Stimulated activated CD4-positive, alpha-beta T cell treated with anti-CD3 and anti-CD28 coated beads, Interleukin-2, amount 100 ng/mL, for 24 hours (primary cell): ENCODE results near the gene SLC43A1.
"Not testable (repeated sequence)": the region's sequence is repeated elsewhere in the genome, so short reads cannot be mapped to it uniquely, and the experiment has no call there.

Experiments used
- DNase-seq, 2 donors: peaks; one replicate each; pipeline ENCODE4 v3.0.0-alpha.2; 2020

SLC43A1 gene

GRCh38 chr11:57515332-57516060 lies at the start of gene SLC43A1:
SLC43A1 (minus strand) TSS chr11:57515702; CDS start chr11:57514111, 1,591 bp downstream.
- DNase-seq: peak; percentile 53 to 66

DNA sequence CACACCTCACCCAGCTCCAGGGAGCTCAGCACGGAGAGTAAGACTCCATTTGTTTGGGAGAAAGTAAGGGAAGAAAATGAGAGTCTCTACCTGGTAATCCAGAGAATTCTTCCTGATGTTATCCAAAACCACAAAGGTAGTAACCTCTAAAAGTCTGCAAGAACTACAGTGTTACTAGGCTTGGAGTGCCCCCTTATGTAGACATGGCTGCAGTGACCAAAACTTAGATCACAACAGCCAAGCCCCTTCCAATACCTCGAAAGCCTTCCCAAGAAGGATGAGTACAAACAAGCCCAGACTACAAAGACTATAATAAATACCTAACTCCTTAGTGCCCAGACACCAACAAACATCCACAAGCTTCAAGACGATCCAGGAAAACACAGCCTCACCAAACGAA lies 47.1 kb upstream of the SLC43A1 start:
- DNase-seq: no peak

DNA sequence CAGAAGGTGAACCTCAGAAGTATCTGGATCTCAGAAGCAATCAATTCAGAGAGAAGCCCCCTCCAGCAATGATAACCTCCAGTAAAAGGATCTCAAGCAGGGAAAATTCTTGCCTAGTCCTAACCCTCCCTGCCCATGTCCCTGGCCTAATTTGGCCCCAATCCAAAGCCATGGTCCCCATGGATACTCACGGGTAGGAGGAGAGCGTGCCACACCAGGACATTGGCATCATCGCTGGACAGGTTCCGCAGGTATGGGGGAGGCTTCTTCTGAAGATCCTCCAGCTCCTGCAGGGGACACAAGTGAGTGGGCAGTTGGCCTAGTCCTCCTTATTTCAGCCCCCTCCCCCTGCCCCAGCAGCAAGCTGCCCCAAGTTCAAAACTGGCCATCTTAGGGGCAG lies 44.6 kb upstream of the SLC43A1 start:
- no peak for DNase-seq

GRCh38 chr11:57556041-57556440 lies 40.5 kb upstream of the SLC43A1 start:
- no peak for DNase-seq

DNA sequence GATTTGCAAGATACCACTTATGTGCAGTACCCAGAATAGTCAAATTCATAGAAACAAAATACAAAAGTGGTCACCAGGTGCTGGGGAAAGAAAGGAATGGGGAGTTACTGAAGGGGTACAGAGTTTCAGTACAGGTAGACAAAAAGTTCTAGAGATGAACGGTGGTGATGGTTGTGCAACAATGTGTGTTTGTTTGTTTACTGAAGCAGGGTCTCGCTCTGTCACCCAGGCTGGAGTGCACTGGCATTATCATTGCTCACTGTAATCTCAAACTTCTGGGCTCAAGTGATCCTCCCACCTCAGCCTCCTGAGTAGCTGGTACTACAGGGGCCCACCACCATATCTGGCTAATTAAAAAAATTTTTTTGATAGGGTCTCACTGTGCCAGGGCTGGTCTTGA lies 39.9 kb upstream of the SLC43A1 start:
- DNase-seq: no peak

GRCh38 chr11:57552479-57552878 lies 37.0 kb upstream of the SLC43A1 start:
- DNase-seq: no peak

GRCh38 chr11:57551941-57552340 lies 36.4 kb upstream of the SLC43A1 start:
- DNase-seq: no peak

- no peak for DNase-seq
Measured at GRCh38 chr11:57549983-57550382, 34.5 kb upstream of the SLC43A1 start.

DNA sequence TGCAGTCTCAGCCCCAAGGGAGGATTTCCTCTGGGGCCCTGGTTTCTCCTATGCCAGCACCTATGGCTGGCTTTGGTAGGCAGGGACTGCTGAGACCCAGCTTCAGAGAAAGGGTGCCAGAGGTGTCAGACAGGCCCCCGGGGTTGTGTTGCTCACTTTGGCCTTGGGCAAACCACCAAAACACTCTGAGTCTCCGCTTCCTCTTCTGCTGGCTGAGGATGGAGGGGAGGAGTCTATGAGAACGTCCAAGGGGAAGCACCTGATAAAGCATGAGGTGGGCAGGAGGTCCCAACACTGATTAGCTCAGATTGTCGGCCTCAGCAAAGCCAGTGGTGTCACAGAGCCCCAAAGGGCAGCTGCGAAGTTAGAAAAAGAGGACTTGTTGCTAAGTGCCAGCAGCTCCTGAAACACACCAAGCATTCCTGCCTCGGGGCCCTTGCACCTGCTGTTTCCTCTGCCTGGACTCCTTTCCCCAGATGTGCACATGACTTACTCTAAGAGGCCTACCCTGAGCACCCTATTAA lies 32.4 kb upstream of the SLC43A1 start:
- DNase-seq: no peak

- DNase-seq: no peak
Measured at GRCh38 chr11:57546869-57547475, 31.5 kb upstream of the SLC43A1 start.

DNA sequence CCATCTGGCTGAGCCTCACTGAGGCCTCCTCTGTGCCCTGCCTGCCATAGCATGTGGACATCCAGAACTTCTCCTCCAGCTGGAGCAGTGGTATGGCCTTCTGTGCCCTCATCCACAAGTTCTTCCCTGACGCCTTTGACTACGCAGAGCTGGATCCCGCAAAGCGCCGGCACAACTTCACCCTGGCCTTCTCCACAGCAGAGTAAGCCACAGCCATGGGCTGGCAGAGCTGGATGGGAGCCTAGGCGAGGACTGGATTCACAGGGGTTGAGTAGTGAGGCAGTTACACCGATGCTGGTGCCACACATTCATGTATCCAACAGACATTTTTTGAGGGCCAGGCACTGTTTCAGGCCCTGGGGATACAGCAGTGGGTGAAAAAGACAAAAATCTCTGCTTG lies 30.9 kb upstream of the SLC43A1 start:
- DNase-seq: no peak

DNA sequence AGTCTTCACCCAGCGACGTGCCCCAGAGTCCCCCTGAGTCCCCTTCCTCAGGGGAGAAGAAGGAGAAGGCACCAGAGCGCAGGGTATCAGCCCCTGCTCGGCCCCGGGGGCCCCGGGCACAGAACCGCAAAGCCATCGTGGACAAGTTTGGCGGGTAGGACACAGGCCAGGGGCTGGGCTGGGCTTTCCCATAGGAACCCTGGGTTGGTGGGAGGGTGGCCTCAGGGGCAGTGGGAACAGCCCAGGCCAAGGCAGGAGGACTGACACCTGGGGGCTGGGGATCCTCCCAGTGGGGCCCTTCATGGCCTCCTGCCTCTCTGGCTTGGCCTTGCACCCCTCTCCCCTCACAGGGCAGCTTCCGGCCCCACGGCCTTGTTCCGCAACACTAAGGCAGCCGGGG lies 30.4 kb upstream of the SLC43A1 start:
- DNase-seq: no peak

DNA sequence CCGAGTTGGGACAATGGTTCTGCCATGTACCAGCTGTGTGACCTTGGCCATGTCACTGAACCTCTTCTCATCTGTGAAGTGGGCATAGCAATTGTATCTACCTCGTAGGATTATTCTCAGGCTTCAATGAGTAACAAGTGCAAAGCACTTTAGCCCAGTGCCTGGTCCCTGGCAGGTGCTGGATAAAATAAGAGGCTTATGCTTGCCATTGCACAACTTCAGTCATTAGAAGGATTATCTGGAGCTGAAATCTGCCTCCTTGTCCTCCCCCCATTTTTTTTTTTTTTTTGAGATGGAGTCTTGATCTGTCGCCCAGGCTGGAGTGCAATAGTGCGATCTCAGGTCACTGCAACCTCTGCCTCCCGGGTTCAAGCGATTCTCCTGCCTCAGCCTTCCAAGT lies 29.1 kb upstream of the SLC43A1 start:
- DNase-seq: no peak

DNA sequence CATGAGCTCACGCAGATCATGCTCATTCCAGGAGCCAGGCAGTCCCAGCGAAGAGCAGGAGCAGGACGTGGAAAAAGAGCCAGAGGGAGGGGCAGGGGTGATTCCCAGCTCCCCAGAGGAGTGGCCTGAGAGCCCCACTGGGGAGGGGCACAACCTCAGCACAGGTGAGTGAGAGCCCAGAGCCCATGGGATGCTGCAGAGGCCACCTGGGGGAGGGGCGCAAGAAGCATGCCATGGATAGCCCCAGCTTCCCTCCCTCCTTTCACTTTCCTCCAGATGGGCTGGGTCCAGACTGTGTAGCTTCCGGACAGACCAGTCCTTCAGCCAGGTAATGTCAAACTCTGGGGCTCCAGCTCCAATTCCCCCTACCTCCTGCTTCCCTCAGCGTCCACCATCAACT lies 28.1 kb upstream of the SLC43A1 start:
- DNase-seq: no peak

DNA sequence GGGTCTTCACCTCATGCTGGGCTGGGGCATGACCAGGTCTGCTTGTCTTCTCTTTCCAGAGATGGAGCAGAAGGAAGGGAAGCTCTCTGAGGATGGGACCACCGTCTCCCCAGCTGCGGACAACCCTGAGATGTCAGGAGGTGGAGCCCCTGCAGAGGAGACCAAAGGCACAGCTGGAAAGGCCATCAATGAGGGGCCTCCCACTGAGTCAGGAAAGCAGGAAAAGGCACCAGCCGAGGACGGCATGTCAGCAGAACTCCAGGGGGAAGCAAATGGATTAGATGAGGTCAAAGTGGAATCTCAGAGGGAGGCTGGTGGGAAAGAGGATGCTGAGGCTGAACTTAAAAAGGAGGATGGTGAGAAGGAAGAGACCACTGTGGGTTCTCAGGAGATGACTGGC lies 27.1 kb upstream of the SLC43A1 start:
- DNase-seq: no peak

DNA sequence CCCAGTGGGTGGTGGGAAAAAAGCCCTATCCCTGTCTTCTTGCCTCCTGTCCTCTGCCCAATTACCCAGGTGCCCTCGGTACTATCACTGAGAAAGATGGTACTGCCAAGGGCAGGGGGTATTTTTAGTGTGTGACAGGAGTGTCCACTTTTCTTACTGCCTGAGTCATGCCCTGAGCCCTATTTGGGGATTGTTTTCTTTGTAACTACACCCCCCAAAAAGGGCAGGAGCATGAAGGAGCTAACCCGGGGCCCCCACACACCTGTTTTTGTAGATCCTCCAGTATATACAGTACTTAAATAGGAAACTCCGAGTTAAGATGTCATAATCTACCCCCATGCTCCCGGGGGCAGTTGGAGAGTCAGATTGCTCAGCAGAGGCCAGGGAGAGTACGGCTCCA lies 25.7 kb upstream of the SLC43A1 start:
- DNase-seq: no peak

- no peak for DNase-seq
Measured at GRCh38 chr11:57539342-57539741, 23.8 kb upstream of the SLC43A1 start.

GRCh38 chr11:57536947-57537619 lies 21.6 kb upstream of the SLC43A1 start, which contains the start of gene SMTNL1:
SMTNL1 (plus strand) TSS chr11:57537595; CDS start chr11:57542643, 5,048 bp downstream.
- DNase-seq: no peak

DNA sequence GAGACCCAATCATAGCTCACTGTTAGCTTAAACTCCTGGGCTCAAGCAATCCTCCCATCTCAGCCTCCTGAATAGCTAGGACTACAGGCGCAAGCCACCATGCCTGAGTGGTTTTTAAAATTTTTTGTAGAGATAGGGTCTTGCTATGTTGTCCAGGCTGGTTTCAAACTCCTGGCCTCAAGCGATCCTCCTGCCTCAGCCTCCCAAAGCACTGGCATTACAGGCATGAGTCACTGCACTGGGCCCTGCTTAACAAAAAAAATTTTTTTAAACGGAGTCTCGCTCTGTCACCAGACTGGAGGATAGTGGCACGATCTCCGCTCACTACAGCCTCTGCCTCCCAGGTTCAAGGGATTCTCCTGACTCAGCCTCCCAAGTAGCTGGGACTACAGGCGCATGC lies 18.9 kb upstream of the SLC43A1 start:
- not testable (repeated sequence) for DNase-seq

DNA sequence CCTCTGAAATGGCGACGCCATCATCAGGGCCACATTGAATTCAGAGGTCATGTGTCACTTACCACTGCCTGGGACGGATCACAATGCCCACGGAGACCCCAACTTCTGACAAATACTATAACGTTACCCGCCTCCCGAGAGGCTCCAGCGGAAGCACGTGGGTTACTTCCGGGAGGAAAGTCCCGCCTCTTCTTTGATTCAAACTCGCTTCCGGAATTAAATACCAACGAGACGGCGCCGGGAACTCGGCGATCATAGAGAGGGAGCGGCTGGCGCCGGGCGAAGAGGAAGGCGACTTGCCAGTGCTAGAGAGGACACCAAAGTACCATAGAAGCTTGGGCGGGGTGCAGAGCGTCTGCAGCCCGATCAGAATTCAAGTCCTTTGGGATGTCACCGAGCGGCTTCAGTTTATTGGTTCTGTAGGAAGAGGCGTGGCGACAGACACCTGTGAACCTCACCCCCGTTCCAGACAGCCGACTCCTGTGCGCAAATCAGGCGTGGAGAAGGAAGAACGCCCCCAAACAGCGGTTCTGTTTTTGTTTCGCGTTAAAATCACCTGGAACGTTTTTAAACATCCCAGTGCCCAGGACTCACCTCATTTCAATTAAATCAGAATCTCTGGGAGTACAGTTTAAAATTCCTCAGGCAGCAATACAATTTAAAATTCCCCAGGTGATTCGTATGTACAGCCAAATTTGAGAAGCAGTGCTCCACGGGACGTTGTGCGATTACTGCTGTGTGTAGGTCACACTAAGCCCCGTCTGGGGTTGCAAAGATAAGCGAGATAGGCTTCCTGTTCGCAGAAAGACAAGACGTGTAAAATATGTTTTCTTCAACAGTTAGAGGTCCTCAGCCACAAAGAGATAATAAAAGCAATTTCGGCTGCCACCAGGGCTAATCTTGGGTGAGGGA lies 15.3 kb upstream of the SLC43A1 start, which contains the start of gene TIMM10:
TIMM10 (minus strand) TSS at position 159 of the 912 bp plus-strand sequence. CDS start 565 bp downstream, outside the sequence.
- peak; percentile 92 for DNase-seq

DNA sequence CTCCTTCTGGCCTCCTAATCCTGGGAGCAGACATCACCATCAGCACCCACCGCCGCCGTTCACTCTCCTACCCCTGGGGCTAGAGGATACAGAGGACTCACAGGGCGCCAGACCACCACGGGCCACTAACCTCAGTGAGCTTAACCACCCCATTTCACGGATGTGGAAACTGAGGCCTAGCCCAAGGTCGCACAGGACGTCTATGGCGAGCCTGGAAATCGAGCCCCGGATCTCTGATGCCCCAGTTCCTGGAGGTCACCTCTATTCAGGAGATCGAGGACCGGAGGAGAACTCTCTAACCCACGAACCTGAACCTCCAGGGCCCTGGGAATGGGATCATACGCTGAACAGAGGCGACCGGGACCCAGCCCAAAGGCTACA lies 14.7 kb upstream of the SLC43A1 start:
- DNase-seq: peak in 1 of 2 donors; percentile 26

- DNase-seq: no peak
Measured at GRCh38 chr11:57529012-57529411, 13.5 kb upstream of the SLC43A1 start.
